ENCODE results near the gene MARCHF10. TPM values are rescaled to one million over a fixed set of nuclear protein-coding genes. Genes with fewer than 3 reads are reported as not detected.

The MARCHF10 gene
- total and polyA plus RNA-seq, 2 of the 13 experiments (the other 11 are each of a cell fraction or from before 2014, with no cell fraction given), result not detected

GRCh38 chr17:62674841-62675240 lies 133.3 kb downstream of the MARCHF10 start:
- BruUV-seq (replicated peaks), result no TSS peak
- TF ChIP-seq CAMTA2 (CRISPR knock-in tag; IDR thresholded peaks at IDR 0.05; ENCODE audit: borderline replicate concordance) (no peak), SYNCRIP (IDR thresholded peaks at IDR 0.05; ENCODE audit: insufficient read depth, low read depth, low read length) (no peak), HOXA3 (CRISPR knock-in tag; IDR thresholded peaks at IDR 0.05) (no peak), RNF2 (conservative IDR thresholded peaks at IDR 0.05; ENCODE audit: low read depth) (no peak), HNRNPLL (IDR thresholded peaks at IDR 0.05; ENCODE audit: low read depth, low read length, poor library complexity, severe bottlenecking) (no peak)
- Histone ChIP-seq H3K9ac (ENCODE audit: insufficient read depth, low read depth, low read length) (no peak overlapping the region), H3K27ac (ENCODE audit: extremely low read length, insufficient read depth, low read length) (no peak overlapping the region), H3K4me3 (replicated peaks in 1 of 3; ENCODE audit: insufficient read depth in 1 of 3, low read depth in 2 of 3, low read length in 3 of 3) (no peak overlapping the region), H4K20me1 (ENCODE audit: insufficient read depth, low read length) (no peaks in the 10 kb centered on the region), H3K27me3 (ENCODE audit: control insufficient read depth in 1 of 2, insufficient read depth in 2 of 2, low read length in 2 of 2) (peaks cover 5 to 59% of the 10 kb centered on the region in 2 experiments; a peak in 3 of 5 replicates), H3K9me3 (ENCODE audit: low read length) (no peaks in the 10 kb centered on the region), H2AFZ (ENCODE audit: low read length) (no peak overlapping the region), H3K4me2 (ENCODE audit: low read depth, low read length) (no peak overlapping the region), H3K4me1 (ENCODE audit: insufficient read depth, low read length) (peaks cover 5% of the 10 kb centered on the region; the same call in 1 of the 2 replicates), H3K36me3 (replicated peaks in 1 of 2; ENCODE audit: control insufficient read depth in 1 of 2, insufficient read depth in 2 of 2, low read length in 2 of 2) (no peaks in the 10 kb centered on the region), H3K79me2 (ENCODE audit: insufficient read depth, low read length) (no peaks in the 10 kb centered on the region)
- DNase-seq (ENCODE audit: low spot score), result no peak
- intact Hi-C loops (cut with micrococcal nuclease; ENCODE audit: unreplicated experiment), result no loop called here
- ATAC-seq, result no peak
- ChIA-PET POLR2A (no interaction called here), CTCF (ENCODE audit: low intra/inter-chr PET ratio, low total read pairs) (no interaction called here)
- no peak for FAIRE-seq
- in situ Hi-C loops (cut with HindIII; ENCODE audit: extremely low pct_ligation_motif_present, low pct_unique_long_range_greater_than_20kb), result no loop called here
- 42% methylated on average over 3 of the region's 3 CpGs for WGBS (ENCODE audit: low lambda C conversion rate)

DNA sequence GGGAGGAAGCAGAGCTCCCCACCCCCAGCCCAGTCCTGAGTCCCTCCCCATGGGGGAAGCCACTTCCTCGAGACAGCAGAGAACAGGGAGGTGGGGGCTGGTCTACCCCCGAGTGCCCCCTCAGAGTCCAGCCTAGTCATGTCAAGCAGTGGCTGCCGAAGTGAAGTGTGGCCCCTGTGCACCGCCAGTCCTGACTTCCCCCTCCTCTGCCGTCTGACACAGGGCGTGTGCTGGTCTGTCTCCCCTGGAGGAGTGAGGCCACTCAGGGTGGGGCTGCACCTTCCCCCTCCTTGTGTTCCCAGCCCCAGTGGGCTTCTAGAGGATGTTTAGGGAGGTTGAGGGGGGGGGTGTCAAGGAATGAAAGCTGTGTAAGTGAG lies 133.8 kb downstream of the MARCHF10 start:
- ChIA-PET POLR2A (no interaction called here), CTCF (ENCODE audit: low intra/inter-chr PET ratio, low total read pairs) (no interaction called here)
- BruUV-seq (replicated peaks), result no TSS peak
- ATAC-seq, result no peak
- Histone ChIP-seq H3K9ac (ENCODE audit: insufficient read depth, low read depth, low read length) (no peak overlapping the region), H3K4me2 (ENCODE audit: low read depth, low read length) (no peak overlapping the region), H3K27ac (ENCODE audit: extremely low read length, insufficient read depth, low read length) (no peak overlapping the region), H2AFZ (ENCODE audit: low read length) (no peak overlapping the region), H3K4me1 (ENCODE audit: insufficient read depth, low read length) (peaks cover 5% of the 10 kb centered on the region; the same call in 1 of the 2 replicates), H3K79me2 (ENCODE audit: insufficient read depth, low read length) (no peaks in the 10 kb centered on the region), H3K4me3 (replicated peaks in 1 of 3; ENCODE audit: insufficient read depth in 1 of 3, low read depth in 2 of 3, low read length in 3 of 3) (no peak overlapping the region), H3K36me3 (replicated peaks in 1 of 2; ENCODE audit: control insufficient read depth in 1 of 2, insufficient read depth in 2 of 2, low read length in 2 of 2) (no peaks in the 10 kb centered on the region), H4K20me1 (ENCODE audit: insufficient read depth, low read length) (no peaks in the 10 kb centered on the region), H3K27me3 (ENCODE audit: control insufficient read depth in 1 of 2, insufficient read depth in 2 of 2, low read length in 2 of 2) (peaks cover 5 to 56% of the 10 kb centered on the region in 2 experiments; a peak in 3 of 5 replicates), H3K9me3 (ENCODE audit: low read length) (no peaks in the 10 kb centered on the region)
- intact Hi-C loops (cut with micrococcal nuclease; ENCODE audit: unreplicated experiment), result no loop called here
- WGBS (ENCODE audit: low lambda C conversion rate), result 18% methylated on average over 6 of the region's 6 CpGs
- DNase-seq (ENCODE audit: low spot score), result no peak
- no peak for TF ChIP-seq THYN1 (CRISPR knock-in tag; IDR thresholded peaks at IDR 0.05; ENCODE audit: borderline replicate concordance, low read depth)
- TF ChIP-seq NFATC3 (CRISPR knock-in tag; IDR thresholded peaks at IDR 0.05), result no peak
- no peak for TF ChIP-seq PITX1 (CRISPR knock-in tag; IDR thresholded peaks at IDR 0.05)
- TF ChIP-seq, protein P1, sequence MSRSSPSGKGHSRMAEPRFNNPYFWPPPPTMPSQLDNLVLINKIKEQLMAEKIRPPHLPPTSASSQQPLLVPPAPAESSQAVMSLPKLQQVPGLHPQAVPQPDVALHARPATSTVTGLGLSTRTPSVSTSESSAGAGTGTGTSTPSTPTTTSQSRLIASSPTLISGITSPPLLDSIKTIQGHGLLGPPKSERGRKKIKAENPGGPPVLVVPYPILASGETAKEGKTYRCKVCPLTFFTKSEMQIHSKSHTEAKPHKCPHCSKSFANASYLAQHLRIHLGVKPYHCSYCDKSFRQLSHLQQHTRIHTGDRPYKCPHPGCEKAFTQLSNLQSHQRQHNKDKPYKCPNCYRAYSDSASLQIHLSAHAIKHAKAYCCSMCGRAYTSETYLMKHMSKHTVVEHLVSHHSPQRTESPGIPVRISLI (CRISPR knock-in tag; IDR thresholded peaks at IDR 0.05; ENCODE audit: borderline replicate concordance), result no peak
- no peak for TF ChIP-seq JDP2 (CRISPR knock-in tag; IDR thresholded peaks at IDR 0.05; ENCODE audit: borderline replicate concordance)
- TF ChIP-seq FLYWCH1 (CRISPR knock-in tag; IDR thresholded peaks at IDR 0.05), result no peak
- no peak for TF ChIP-seq ZNF800 (CRISPR knock-in tag; IDR thresholded peaks at IDR 0.05)
- TF ChIP-seq PLSCR1 (CRISPR knock-in tag; IDR thresholded peaks at IDR 0.05; ENCODE audit: borderline replicate concordance), result no peak
- in situ Hi-C loops (cut with HindIII; ENCODE audit: extremely low pct_ligation_motif_present, low pct_unique_long_range_greater_than_20kb), result no loop called here
- FAIRE-seq, result no peak
